Suprapubic skin (tissue), 4 donors: Measurements from ENCODE around the gene ARAP3.

ENCODE experiments used
- EP300 ChIP-seq: sonication (generic); formaldehyde crosslinking; IDR thresholded peaks from one replicate; pipeline ENCODE4 v1.6.1; 2017; ENCODE audit warnings: antibody characterized with exemption
- POLR2A ChIP-seq, 2 donors: fragments of 450-650 bp; IDR thresholded peaks; one replicate each; pipeline ENCODE4 v1.6.1; 2017; ENCODE audit warnings: antibody characterized with exemption in 2 of 2, mild to moderate bottlenecking in 2 of 2, moderate library complexity in 2 of 2
- POLR2AphosphoS5 ChIP-seq, 3 donors: sonication (generic); formaldehyde crosslinking; IDR thresholded peaks; one replicate each; pipeline ENCODE4 v1.6.1; 2017; ENCODE audit warnings: antibody characterized with exemption in 3 of 3
- TF ChIP-seq, protein P1 (sequence below), 2 donors: fragments of 200-600 bp in 1 of 2; fragments of 450-650 bp in 1 of 2; sonication (generic) in 1 of 2; IDR thresholded peaks; one replicate each; pipeline ENCODE4 v1.5.1; 2016 to 2019; ENCODE audit warnings: antibody characterized with exemption in 2 of 2, mild to moderate bottlenecking in 1 of 2, moderate library complexity in 1 of 2

GRCh38 chr5:141647851-141648250, 34.2 kb downstream of the ARAP3 start:
- TF ChIP-seq POLR2A (IDR thresholded peaks at IDR 0.05) (no peak), POLR2AphosphoS5 (IDR thresholded peaks at IDR 0.05) (no peak), EP300 (no peak)
- TF ChIP-seq, protein P1, sequence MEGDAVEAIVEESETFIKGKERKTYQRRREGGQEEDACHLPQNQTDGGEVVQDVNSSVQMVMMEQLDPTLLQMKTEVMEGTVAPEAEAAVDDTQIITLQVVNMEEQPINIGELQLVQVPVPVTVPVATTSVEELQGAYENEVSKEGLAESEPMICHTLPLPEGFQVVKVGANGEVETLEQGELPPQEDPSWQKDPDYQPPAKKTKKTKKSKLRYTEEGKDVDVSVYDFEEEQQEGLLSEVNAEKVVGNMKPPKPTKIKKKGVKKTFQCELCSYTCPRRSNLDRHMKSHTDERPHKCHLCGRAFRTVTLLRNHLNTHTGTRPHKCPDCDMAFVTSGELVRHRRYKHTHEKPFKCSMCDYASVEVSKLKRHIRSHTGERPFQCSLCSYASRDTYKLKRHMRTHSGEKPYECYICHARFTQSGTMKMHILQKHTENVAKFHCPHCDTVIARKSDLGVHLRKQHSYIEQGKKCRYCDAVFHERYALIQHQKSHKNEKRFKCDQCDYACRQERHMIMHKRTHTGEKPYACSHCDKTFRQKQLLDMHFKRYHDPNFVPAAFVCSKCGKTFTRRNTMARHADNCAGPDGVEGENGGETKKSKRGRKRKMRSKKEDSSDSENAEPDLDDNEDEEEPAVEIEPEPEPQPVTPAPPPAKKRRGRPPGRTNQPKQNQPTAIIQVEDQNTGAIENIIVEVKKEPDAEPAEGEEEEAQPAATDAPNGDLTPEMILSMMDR (IDR thresholded peaks at IDR 0.05) = no peak
